ENCODE data around the gene GSTA3.
"Not testable (repeated sequence)": the region's sequence is repeated elsewhere in the genome, so short reads cannot be mapped to it uniquely, and the experiment has no call there.

DNA sequence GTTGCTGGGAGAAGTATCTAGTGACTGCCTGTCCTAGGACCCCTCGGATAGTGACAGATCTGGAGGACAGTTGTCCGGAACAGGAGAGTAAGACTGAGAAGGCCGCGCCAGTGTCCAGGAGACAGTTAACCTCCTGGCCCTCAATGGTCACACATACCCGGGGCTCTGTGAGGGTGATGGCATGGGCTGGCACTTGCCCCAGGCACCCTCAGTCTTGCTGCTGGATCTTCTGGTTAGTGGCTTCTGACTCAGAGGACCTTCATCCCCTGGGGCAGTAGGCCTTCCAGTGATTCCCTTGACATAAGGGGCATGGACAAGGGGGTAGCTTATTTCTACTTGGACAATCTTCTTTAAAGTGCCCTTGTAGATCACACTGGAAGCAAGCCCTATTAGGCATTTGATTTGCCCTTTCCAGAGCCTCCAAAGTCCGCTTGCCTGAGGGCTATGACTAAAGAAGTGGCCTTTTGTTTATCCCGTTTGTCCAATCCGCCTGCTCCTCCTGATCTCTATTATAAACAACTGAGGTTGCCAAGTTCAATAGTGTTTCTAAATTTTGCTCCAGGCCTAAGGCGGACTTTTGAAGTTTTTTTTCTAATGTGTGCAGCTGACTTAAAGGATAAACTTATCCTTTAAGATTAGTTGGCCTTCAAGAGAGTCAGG is 8.7 kb upstream of the GSTA3 start:
- not testable (repeated sequence) for TF ChIP-seq ZNF274 (IDR thresholded peaks at IDR 0.05; ENCODE audit: low read depth, low read length); SUZ12 (IDR thresholded peaks at IDR 0.05; ENCODE audit: extremely low read depth, insufficient read depth, insufficient read length)
